GF-D8 (cell line): ENCODE results near the gene UGT1A3.
"Not testable (repeated sequence)": the region's sequence is repeated elsewhere in the genome, so short reads cannot be mapped to it uniquely, and the experiment has no call there.

Source experiments
- DNase-seq: peaks from one replicate; lab custom pipeline; 2025; lab: John Stamatoyannopoulos, UW

Gene UGT1A3

DNA sequence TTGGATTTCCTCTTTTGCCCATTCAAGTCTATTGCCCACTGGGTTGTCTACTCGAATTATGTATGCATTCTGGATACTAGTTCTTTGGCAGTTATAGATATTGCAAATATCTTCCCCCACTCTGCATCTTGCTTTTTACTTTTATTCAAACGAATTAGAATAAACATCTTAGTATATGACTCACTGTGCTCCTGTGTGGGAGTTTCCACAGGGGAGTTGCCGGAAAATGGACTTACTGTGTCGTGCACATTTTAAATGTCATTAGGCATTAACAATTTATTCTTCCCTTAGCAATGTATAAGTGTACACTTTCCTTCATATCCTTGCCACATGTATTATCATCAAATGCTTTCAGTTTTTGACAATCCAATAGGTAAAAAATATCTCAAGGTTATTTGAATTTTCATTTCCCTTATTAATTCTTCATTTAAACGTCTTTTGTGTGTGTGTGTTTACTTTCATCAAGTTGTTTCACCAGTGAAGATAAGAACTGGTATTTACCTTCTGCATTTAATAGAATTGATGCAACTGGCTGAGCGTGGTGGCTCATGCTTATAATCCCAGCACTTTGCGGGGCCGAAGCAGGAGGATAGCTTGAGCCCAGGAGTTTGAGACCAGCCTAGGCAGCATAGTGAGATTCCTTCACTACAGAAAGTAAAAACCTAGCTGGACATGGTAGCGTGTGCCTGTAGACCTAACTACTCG is 20.8 kb upstream of the UGT1A3 start:
- no peak for DNase-seq

DNA sequence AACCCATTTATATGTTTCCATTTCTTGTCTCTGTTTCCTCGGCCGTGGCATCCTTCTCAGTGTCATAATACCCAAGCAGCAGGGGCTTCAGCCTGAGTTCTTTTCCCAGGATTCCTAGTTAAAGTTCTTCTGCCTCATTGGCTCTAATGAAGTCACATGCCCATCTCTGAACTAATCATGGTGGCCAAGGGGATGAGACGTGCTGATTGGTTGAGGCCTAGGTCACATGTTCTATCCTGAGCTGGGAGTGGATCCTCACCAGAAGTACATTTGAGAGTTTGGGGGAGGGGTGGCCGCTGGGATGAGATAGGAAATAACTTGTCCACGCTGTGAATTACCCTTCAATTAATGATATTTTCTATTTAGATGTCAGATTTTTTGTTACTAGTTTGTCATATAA is 19.9 kb upstream of the UGT1A3 start:
- DNase-seq: no peak

DNA sequence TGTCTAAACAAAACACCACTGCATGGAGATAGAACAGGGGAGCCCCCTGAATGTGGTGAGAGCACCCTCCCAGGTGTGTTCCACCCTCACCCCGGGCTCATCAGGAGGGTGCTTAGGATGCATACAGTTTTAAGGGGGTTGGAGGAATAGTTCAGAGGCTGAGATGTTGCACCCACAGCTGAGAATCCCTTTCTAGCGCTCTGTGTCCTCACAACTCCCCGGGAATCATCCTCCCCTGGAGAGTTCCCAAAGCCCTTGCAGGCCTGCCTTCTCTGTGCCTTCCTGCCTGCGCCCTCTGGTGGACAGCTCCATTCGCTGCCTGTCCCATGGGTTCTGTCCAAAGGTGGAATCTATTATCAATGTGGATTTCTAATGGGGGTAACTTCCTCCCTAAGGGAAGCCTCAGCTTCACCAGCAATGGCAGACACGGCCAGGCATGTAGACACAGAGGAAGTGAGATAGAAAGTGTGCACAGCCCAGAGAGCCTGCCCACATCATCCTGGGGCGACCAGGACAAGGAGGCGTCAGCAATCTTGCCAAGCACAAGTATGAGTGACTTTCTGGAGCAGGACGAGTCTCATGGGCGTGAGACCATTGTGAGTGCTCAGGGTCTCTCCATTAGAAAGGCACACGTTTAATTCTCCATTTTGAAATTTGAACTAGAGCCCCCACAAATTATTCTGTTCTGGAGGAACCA is 17.4 kb upstream of the UGT1A3 start:
- no peak for DNase-seq

DNA sequence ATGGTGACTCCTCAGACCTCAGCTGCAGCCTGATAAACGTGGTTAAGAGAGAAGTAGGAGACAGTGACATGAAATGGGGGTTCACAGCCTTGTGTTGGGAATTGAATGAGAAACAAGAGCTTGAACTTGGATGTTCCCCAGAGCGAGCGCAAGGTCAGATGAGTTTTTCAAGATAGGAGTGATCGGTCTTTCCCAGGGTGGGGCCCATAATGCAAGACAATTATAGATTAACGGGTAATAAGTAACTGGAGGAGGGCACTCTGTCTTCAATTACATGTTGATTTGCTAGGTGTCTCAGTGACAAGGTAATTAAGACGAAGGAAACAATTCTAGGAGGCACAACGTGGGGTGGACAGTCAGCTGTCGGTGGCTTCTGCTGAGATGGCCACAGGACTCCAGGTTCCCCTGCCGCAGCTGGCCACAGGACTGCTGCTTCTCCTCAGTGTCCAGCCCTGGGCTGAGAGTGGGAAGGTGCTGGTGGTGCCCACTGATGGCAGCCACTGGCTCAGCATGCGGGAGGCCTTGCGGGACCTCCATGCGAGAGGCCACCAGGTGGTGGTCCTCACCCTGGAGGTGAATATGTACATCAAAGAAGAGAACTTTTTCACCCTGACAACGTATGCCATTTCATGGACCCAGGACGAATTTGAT is 16.1 kb upstream of the UGT1A3 start, which contains the start of gene UGT1A5:
Gene UGT1A5, plus strand, starts transcription at position 297 of the 651 bp plus-strand sequence. Its CDS starts 85 bp downstream, at position 382.
- no peak for DNase-seq

DNA sequence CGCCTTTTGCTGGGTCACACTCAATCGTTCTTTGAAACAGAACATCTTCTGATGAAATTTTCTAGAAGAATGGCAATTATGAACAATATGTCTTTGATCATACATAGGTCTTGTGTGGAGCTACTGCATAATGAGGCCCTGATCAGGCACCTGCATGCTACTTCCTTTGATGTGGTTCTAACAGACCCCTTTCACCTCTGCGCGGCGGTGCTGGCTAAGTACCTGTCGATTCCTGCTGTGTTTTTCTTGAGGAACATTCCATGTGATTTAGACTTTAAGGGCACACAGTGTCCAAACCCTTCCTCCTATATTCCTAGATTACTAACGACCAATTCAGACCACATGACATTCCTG is 15.6 kb upstream of the UGT1A3 start:
- no peak for DNase-seq

DNA sequence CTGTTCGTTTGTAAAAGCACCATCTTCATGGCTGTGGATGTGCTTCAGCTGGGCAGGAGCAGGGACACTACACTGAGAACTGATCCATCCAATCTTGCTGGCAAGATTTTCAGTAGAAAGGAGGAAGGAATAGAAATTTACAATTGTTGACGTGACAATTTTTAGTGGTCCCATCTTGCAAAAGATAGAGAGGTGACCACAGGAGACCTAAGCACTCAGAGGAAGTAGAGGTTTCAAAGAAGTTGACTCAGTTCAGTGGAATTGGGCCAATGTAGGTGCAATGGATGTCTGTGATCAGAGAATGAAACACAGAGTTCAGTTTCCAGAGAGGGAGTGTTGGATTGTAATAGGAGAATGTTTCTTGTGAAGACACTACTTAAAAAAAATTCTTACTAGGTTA is 14.7 kb upstream of the UGT1A3 start:
- no peak for DNase-seq

DNA sequence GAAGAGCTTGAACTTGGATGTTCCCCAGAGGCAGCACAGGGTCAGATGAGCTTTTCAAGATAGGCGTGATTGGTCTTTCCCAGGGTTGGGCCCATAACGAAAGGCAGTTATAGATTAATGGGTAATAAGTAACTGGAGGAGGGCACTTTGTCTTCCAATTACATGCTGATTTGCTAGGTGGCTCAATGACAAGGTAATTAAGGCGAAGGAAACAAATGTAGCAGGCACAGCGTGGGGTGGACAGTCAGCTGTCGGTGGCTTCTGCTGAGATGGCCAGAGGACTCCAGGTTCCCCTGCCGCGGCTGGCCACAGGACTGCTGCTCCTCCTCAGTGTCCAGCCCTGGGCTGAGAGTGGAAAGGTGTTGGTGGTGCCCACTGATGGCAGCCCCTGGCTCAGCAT is 10.3 kb upstream of the UGT1A3 start, which contains the start of gene UGT1A4:
Gene UGT1A4, plus strand, starts transcription at position 185 of the 400 bp plus-strand sequence. Its CDS starts 85 bp downstream, at position 270.
- DNase-seq: no peak

DNA sequence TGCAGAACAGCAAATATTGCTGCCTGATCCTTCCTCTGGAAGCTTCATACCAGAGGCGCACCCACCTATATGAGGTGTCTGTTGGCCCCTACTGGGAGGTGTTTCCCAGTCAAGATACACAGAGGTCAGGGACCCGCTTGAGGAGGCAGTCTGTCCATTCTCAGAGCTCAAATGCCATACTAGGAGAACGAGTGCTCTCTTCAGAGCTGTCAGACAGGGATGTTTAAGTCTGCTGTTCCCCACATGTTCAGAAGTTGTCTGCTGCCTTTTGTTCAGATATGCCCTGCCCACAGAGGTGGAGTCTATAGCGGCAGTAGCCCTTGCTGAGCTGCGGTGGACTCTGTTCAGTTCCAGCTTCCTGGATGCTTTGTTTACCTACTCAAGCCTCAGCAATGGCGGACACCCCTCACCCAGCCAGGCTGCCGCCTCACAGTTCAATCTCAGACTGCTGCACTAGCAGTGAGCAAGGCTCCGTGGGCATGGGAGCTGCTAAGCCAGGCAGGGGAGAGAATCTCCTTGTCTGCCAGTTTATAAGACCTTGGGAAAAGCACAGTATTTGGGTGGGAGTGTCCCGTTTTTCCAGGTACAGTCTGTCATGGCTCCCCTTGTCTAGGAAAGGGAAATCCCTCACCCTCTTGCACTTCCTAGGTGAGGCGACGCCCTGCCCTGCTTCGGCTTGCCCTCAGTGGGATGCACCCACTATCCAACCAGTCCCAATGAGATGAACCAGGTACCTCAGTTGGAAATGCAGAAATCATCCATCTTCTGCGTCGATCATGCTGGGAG is 8.2 kb downstream of the UGT1A3 start:
- DNase-seq: not testable (repeated sequence)

DNA sequence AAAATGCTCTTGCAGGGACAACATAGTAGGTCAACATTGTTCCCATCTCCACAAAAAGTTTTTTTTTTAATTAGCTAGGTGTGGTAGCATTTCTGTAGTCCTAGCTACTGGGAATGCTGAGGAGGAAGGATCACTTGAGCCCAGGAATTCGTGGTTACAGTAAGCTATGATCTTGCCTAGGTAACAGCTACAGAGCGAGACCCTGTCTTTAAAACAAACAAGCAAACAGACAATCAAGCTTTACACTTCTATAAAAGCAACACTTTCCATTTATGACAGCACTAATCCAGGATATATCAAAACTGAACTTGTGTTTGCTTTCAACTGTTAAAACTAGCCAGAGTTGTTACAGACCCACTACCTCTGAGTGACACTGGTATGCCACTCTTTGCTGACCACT is 12.0 kb downstream of the UGT1A3 start:
- no peak for DNase-seq

DNA sequence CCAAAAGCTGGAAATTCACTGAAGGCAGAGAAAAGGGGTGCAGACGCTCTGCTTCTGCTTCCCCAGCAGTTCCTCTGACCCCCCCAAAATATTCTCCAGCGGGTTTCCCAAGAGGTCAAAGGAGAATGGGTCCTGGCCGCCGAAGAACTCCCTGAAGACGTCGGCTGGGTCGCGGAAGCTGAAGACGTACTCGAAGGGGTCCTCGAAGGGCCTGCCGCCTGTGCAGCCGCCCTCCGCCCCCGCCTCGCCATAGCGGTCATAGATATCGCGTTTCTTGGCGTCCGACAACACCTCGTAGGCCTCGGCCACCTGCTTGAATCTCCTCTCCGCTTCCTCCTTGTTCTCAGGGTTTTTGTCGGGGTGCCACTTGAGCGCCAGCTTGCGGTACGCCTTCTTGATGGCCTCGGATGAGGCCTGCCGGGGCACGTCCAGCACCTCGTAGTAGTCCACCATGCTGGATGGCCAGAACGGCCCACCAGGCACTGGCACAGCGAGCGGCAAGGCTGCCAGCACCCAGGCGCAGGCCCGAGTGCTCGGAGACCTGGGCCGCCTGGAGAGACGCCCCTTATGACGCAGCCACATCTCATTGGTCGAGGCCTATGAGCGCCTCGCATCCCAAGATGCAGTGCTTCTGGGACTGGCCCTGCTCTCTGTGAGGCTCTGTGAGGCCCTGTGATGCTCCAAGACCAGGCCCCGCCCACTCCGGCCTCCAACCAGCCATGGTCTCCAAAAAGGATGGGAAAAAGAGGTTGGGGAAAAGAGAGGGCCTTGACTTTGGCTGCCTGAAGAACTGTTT is 14.8 kb downstream of the UGT1A3 start:
- no peak for DNase-seq

DNA sequence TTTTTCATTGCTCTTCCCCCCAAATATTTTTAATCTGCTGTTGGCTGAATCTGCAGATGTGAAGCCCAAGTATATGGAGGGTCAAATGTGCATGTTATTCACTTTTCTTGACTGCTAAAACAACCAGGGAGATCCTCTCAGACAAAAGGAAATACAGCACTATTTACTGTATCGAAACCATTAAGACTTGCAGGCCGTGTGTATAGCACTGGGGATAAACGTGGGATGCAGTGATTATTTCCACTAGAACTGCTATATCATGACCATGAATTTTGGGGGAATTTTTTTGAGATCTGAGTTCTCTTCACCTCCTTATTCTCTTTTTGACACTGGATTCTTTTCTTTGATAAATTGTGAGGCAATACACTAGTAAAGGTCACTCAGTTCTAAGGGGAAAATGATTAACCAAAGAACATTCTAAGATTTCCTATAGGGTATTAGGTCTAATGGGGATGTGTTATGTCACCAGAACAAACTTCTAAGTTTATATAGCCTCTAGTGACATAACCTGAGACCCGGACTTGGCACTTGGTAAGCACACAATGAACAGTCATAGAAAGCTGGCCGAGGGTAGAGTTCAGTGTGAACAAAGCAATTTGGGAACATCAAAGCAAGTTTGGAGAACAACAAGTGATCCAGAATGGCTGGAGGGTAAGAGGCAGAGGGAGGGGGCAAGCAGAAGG is 16.4 kb downstream of the UGT1A3 start:
- DNase-seq: no peak

DNA sequence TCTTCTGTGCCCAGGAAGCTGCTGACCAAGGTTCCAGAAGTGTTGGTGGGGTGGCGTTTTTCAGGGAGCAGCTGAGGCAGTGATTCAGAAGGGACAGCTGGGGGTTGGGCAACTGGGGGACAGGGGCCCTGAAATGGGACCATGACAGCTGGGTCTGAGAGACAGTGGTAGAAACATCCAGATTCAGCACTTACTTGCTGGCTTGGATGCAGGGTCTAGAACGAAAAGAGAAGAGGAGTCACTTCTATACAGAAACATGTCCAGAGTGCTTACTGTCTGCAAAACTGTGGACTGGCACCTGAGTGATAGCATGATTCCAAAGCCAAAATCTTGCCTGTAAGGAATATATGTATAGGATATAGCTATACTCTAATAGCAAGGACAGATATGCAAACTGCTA is 17.0 kb downstream of the UGT1A3 start:
- not testable (repeated sequence) for DNase-seq

DNA sequence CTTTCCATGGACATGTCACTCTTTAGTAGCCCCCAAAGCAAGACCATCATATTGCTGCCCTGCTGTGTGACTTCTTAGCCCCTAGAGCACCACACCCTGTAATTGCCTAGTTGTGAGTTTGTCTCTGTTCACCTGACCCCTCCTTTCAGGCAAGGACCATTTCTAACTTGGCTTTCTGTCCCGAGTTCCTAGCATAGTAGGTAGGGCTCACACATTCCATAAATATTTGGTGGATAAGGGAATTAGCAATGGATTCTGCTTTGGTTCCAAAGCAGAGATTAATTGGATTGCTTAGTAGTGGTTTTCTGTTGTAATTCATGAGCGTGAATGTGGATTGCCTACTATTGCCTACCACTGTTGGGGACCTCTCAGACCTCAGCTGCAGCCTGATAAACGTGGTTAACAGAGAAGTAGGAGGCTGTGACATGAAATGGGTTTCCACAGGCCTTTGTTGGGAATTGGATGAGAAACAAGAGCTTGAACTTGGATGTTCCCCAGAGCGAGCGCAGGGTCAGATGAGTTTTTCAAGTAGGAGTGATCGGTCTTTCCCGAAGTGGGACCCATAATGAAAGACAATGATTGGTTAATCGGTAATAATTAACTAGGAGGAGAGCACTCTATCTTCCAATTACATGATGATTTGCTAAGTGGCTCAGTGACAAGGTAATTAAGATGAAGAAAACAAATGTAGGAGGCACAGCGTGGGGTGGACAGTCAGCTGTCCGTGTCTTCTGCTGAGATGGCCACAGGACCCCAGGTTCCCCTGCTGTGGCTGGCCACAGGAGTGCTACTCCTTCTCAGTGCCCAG is 17.8 kb downstream of the UGT1A3 start:
- no peak for DNase-seq

DNA sequence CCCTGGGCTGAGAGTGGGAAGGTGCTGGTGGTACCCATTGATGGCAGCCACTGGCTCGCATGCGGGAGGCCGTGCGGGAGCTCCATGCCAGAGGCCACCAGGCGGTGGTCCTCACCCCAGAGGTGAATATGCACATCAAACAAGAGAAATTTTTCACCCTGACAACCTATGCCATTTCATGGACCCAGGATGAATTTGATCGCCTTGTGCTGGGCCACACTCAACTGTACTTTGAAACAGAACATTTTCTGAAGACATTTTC is 18.4 kb downstream of the UGT1A3 start:
- no peak for DNase-seq

DNA sequence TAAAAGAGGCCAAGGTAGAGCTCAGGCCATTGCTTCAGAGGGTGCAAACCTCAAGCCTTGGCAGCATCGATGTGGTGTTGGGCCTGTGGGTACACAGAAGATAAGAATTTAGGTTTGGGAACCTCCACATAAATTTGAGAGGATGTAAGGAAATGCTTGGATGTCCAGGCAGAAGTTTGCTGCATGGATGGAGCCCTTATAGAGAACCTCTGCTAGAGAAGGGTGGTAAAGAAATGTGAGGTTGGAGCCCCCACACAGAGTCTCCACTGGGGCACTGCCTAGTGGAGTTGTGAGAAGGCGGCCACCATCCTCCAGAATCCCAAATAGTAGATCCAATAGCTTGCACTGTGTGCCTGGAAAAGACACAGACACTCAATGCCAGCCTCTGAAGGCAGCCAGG is 21.8 kb downstream of the UGT1A3 start:
- not testable (repeated sequence) for DNase-seq

DNA sequence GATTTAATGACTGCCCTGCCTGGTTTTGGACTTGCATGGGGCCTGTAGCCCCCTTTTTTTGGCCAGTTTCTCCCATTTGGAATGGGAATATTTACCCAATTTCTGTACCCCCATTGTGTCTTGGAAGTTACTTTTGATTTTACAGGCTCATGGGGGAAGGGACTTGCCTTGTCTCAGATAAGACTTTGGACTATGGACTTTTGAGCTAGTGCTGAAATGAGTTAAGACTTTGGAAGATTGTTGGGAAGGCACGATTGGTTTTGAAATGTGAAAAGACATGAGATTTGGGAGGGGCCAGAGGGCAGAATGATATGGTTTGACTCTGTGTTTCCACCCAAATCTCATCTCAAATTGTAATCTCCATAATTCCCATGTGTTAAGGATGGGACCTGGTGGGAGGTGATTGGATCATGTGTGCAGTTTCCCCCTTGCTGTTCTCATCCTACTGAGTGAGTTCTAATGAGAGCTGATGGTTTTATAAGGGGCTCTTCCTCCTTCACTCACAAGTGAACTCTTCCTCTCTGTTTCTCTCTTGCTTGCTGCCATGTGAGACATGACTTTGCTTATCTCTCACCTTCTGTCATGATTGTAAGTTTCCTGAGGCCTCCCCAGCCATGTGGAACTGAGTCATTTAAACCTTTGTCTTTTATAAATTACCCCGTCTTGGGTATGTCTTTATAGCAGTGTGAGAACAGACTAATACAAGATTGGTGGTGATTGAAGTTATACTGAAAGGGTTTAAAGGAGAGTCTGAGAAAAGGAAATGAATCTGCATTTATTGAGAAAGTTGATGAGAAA is 22.6 kb downstream of the UGT1A3 start:
- not testable (repeated sequence) for DNase-seq

DNA sequence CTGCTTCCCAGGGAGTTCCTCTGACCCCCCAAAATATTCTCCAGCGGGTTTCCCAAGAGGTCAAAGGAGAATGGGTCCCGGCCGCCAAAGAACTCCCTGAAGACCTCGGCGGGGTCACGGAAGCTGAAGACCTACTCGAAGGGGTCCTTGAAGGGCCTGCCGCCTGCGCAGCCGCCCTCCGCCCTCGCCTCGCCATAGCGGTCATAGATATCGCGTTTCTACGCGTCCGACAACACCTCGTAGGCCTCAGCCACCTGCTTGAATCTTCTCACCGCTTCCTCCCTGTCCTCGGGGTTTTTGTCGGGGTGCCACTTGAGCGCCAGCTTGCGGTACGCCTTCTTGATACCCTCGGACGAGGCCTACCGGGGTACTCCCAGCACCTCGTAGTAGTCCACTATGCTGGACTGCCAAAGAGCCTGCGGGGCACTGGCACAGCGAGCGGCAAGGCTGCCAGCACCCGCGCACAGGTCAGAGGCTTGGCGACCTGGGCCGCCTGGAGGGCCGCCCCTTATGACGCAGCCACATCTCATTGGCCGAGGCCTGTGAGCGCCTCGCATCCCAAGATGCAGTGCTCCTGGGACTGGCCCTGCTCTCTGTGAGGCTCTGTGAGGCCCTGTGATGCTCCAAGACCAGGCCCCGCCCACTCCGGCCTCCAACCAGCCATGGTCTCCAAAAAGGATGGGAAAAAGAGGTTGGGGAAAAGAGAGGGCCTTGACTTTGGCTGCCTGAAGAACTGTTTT is 26.2 kb downstream of the UGT1A3 start:
- no peak for DNase-seq

DNA sequence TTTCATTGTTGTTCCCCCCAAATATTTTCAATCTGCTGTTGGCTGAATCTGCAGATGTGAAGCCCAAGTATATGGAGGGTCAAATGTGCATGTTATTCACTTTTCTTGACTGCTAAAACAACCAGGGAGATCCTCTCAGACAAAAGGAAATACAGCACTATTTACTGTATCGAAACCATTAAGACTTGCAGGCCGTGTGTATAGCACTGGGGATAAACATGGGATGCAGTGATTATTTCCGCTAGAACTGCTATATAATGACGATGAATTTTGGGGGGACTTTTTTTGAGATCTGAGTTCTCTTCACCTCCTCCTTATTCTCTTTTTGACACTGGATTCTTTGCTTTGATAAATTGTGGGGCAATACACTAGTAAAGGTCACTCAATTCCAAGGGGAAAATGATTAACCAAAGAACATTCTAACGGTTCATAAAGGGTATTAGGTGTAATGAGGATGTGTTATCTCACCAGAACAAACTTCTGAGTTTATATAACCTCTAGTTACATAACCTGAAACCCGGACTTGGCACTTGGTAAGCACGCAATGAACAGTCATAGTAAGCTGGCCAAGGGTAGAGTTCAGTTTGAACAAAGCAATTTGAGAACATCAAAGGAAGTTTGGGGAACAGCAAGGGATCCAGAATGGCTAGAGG is 27.7 kb downstream of the UGT1A3 start:
- no peak for DNase-seq
